Body of pancreas (tissue), 4 donors: ENCODE results near the gene PAWR.

ENCODE experiments used
- POLR2A ChIP-seq, 3 donors: fragments of 450-650 bp; IDR thresholded peaks; one replicate each; pipeline ENCODE4 v1.6.1; 2016; ENCODE audit warnings: antibody characterized with exemption in 3 of 3, mild to moderate bottlenecking in 2 of 3
- TF ChIP-seq, protein P1 (sequence below), 7 experiments: fragments of 450-650 bp in 4 of 7; fragments of 200-600 bp in 3 of 7; sonication (generic) in 3 of 7; IDR thresholded peaks; one replicate each; pipeline ENCODE4 v1.5.1; 2016 to 2019; ENCODE audit warnings: antibody characterized with exemption in 7 of 7

DNA sequence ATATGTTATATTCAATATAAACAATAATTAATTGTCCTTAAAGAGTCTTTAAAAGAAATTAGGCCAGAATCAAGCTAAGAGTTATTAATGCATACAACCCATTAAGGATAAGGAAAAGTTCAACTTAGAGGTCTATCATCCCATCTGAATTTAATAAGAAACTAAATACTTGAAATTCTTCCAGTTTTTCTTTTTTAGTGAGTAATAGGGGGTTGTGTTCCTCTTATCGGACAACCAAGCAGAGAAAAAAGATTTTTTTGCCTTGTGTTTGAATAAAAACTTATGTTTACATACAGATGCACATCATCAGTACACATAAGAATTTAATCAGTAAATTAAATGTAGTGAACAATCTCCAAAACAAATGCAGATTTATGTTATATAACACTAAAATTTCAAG is 32.5 kb downstream of the PAWR start:
- TF ChIP-seq, protein P1, sequence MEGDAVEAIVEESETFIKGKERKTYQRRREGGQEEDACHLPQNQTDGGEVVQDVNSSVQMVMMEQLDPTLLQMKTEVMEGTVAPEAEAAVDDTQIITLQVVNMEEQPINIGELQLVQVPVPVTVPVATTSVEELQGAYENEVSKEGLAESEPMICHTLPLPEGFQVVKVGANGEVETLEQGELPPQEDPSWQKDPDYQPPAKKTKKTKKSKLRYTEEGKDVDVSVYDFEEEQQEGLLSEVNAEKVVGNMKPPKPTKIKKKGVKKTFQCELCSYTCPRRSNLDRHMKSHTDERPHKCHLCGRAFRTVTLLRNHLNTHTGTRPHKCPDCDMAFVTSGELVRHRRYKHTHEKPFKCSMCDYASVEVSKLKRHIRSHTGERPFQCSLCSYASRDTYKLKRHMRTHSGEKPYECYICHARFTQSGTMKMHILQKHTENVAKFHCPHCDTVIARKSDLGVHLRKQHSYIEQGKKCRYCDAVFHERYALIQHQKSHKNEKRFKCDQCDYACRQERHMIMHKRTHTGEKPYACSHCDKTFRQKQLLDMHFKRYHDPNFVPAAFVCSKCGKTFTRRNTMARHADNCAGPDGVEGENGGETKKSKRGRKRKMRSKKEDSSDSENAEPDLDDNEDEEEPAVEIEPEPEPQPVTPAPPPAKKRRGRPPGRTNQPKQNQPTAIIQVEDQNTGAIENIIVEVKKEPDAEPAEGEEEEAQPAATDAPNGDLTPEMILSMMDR (IDR thresholded peaks at IDR 0.05), result no peak
- no peak for TF ChIP-seq POLR2A (IDR thresholded peaks at IDR 0.05)
